ENCODE results near the gene ZNF462.
"Not testable (repeated sequence)": the region's sequence is repeated elsewhere in the genome, so short reads cannot be mapped to it uniquely, and the experiment has no call there.

The ZNF462 gene

GRCh38 chr9:106891286-106891685 lies 28.3 kb downstream of the ZNF462 start:
- H3K4me3 ChIP-seq (replicated peaks; ENCODE audit: low read depth, low read length), result no peak overlapping the region
- TF ChIP-seq CTCF (IDR thresholded peaks at IDR 0.05; ENCODE audit: low read depth, low read length, missing control alignments), result no peak
- DNase-seq (ENCODE audit: extremely low read depth, low read depth), result no peak

GRCh38 chr9:106892632-106893031 lies 29.7 kb downstream of the ZNF462 start:
- DNase-seq (ENCODE audit: extremely low read depth, low read depth), result peak; percentile 97
- H3K4me3 ChIP-seq (replicated peaks; ENCODE audit: low read depth, low read length), result no peak overlapping the region

GRCh38 chr9:106893088-106893487 lies 30.1 kb downstream of the ZNF462 start:
- DNase-seq (ENCODE audit: extremely low read depth, low read depth), result peak; percentile 81
- no peak overlapping the region for H3K4me3 ChIP-seq (replicated peaks; ENCODE audit: low read depth, low read length)
- no peak for TF ChIP-seq CTCF (IDR thresholded peaks at IDR 0.05; ENCODE audit: low read depth, low read length, missing control alignments)

More at GRCh38 chr9:106892632-106893031, 29.7 kb downstream of the ZNF462 start:
- no peak for TF ChIP-seq CTCF (IDR thresholded peaks at IDR 0.05; ENCODE audit: low read depth, low read length, missing control alignments)

GRCh38 chr9:106896695-106897094 lies 33.7 kb downstream of the ZNF462 start:
- H3K4me3 ChIP-seq (replicated peaks; ENCODE audit: low read depth, low read length), result no peak overlapping the region
- no peak for TF ChIP-seq CTCF (IDR thresholded peaks at IDR 0.05; ENCODE audit: low read depth, low read length, missing control alignments)
- no peak for DNase-seq (ENCODE audit: extremely low read depth, low read depth)

- DNase-seq (ENCODE audit: extremely low read depth, low read depth), result no peak
- H3K4me3 ChIP-seq (replicated peaks; ENCODE audit: low read depth, low read length), result no peak overlapping the region
- TF ChIP-seq CTCF (IDR thresholded peaks at IDR 0.05; ENCODE audit: low read depth, low read length, missing control alignments), result no peak
Measured at GRCh38 chr9:106897236-106897635, 34.3 kb downstream of the ZNF462 start.

GRCh38 chr9:106897751-106898150 lies 34.8 kb downstream of the ZNF462 start:
- DNase-seq (ENCODE audit: extremely low read depth, low read depth), result no peak
- no peak for TF ChIP-seq CTCF (IDR thresholded peaks at IDR 0.05; ENCODE audit: low read depth, low read length, missing control alignments)
- H3K4me3 ChIP-seq (replicated peaks; ENCODE audit: low read depth, low read length), result no peak overlapping the region

GRCh38 chr9:106900523-106900922 lies 37.6 kb downstream of the ZNF462 start:
- not testable (repeated sequence) for H3K4me3 ChIP-seq (replicated peaks; ENCODE audit: low read depth, low read length); DNase-seq (ENCODE audit: extremely low read depth, low read depth)

All from HFF-Myc (cell line).